Hematopoietic multipotent progenitor cell (in vitro differentiated cells): ENCODE measurements around the gene IL13. TPM values are rescaled to one million over a fixed set of nuclear protein-coding genes. Genes with fewer than 3 reads are reported as not detected.
A peak's percentile ranks its signal among the peaks of the same experiment; 100 is the strongest.

Source experiments
- DNase-seq, 3 donors: peaks; one replicate each; pipeline ENCODE4 v3.0.0-alpha.2; 2011 to 2015; ENCODE audit warnings: low read depth in 2 of 3, low spot score in 2 of 3
- total RNA-seq: library from RNA; depleted of rRNA; stranded (reverse); fragments of >200 nt; gene quantifications from one replicate; pipeline ENCODE4 v1.2.3, GENCODE V29; 2012

IL13 gene
- total RNA-seq, 1 donor: under 0.01 TPM

- DNase-seq: peak in 2 of 3 donors; percentile 49 to 69
Observed at GRCh38 chr5:132655821-132656773, 1.9 kb upstream of the IL13 start.

GRCh38 chr5:132656774-132657355 is 1.1 kb upstream of the IL13 start:
- peak in 1 of 3 donors; percentile 27 for DNase-seq

GRCh38 chr5:132658381-132659302 is 669 bp downstream of the IL13 start:
- DNase-seq: no peak

- no peak for DNase-seq
Observed at GRCh38 chr5:132659598-132660493, 1.9 kb downstream of the IL13 start.

- no peak for DNase-seq
Observed at GRCh38 chr5:132661231-132662003, 3.4 kb downstream of the IL13 start.

GRCh38 chr5:132662004-132662401 is 4.0 kb downstream of the IL13 start:
- no peak for DNase-seq

GRCh38 chr5:132662925-132663770 is 5.2 kb downstream of the IL13 start:
- DNase-seq: peak in 1 of 3 donors; percentile 39

- DNase-seq: no peak
Observed at GRCh38 chr5:132663771-132664695, 6.1 kb downstream of the IL13 start.

GRCh38 chr5:132664696-132665209 is 6.8 kb downstream of the IL13 start:
- no peak for DNase-seq

GRCh38 chr5:132665574-132666080 is 7.7 kb downstream of the IL13 start:
- no peak for DNase-seq

GRCh38 chr5:132666310-132667123 is 8.5 kb downstream of the IL13 start:
- no peak for DNase-seq

GRCh38 chr5:132667309-132667708 is 9.3 kb downstream of the IL13 start:
- DNase-seq: no peak

- no peak for DNase-seq
Observed at GRCh38 chr5:132667761-132668705, 10.1 kb downstream of the IL13 start.

- DNase-seq: no peak
Observed at GRCh38 chr5:132668706-132669454, 10.9 kb downstream of the IL13 start.
